NOMO-1 treated with DMSO at 0.1 percent for 48 hours (cell line): ENCODE results near the gene ZNF85.
"Not testable (repeated sequence)": the region's sequence is repeated elsewhere in the genome, so short reads cannot be mapped to it uniquely, and the experiment has no call there.

Experiments
- DNase-seq: peaks from one replicate; lab custom pipeline; 2025; ENCODE audit not compliant: unreplicated experiment; lab: John Stamatoyannopoulos, UW

Gene ZNF85

GRCh38 chr19:20923077-20923871 is at the start of gene ZNF85:
ZNF85 (plus strand) TSS chr19:20923251; CDS start chr19:20923401, 150 bp downstream.
- DNase-seq: no peak

- DNase-seq: no peak
Measured at GRCh38 chr19:20879501-20879900, 43.5 kb upstream of the ZNF85 start.

GRCh38 chr19:20912973-20913372 is 10.1 kb upstream of the ZNF85 start:
- DNase-seq: no peak

- DNase-seq: no peak
Measured at GRCh38 chr19:20925481-20925880, 2.4 kb downstream of the ZNF85 start.

GRCh38 chr19:20926796-20927195 is 3.7 kb downstream of the ZNF85 start:
- no peak for DNase-seq

- no peak for DNase-seq
Measured at GRCh38 chr19:20928371-20928770, 5.3 kb downstream of the ZNF85 start.

GRCh38 chr19:20936322-20936947 is 13.4 kb downstream of the ZNF85 start:
- not testable (repeated sequence) for DNase-seq

GRCh38 chr19:20952561-20953095 is 29.6 kb downstream of the ZNF85 start:
- not testable (repeated sequence) for DNase-seq

GRCh38 chr19:20964798-20965197 is 41.7 kb downstream of the ZNF85 start:
- no peak for DNase-seq

- DNase-seq: no peak
Measured at GRCh38 chr19:20968092-20968491, 45.0 kb downstream of the ZNF85 start.

GRCh38 chr19:20969498-20969897 is 46.4 kb downstream of the ZNF85 start:
- no peak for DNase-seq

- DNase-seq: no peak
Measured at GRCh38 chr19:20969898-20970297, 46.8 kb downstream of the ZNF85 start.

- DNase-seq: not testable (repeated sequence)
Measured at GRCh38 chr19:20992788-20993187, 69.7 kb downstream of the ZNF85 start.

GRCh38 chr19:20999731-21000352 is 76.8 kb downstream of the ZNF85 start:
- no peak for DNase-seq
